BJ (cell line): ENCODE measurements around the gene EFNA5. TPM values are rescaled to one million over a fixed set of nuclear protein-coding genes. Genes with fewer than 3 reads are reported as not detected.

Experiments
- CTCF ChIA-PET: fragments of 350-600 bp; formaldehyde crosslinking; extraction: SDS; loops from one replicate; lab custom pipeline; 2021; ENCODE audit warnings: antibody characterized with exemption, inconsistent platforms; lab: Yijun Ruan, JAX
- POLR2A ChIA-PET: fragments of 300-600 bp; sonication (Branson Sonifier 250); formaldehyde crosslinking; extraction: SDS; loops from one replicate; lab custom pipeline; 2021; ENCODE audit warnings: antibody characterized with exemption; lab: Charles Lee
- DNase-seq: peaks from one replicate; pipeline ENCODE4 v3.0.0-alpha.2; 2011; ENCODE audit warnings: low read depth
- H3K27me3 ChIP-seq: 2 replicates; pipeline ENCODE4 v1.6.0; 2011; ENCODE audit warnings: low read length; ENCODE audit not compliant: control insufficient read depth, insufficient read depth
- H3K36me3 ChIP-seq: 2 replicates; pipeline ENCODE4 v1.5.1; 2011; ENCODE audit warnings: low read length; ENCODE audit not compliant: control insufficient read depth, insufficient read depth
- H3K4me3 ChIP-seq: 2 replicates; pipeline ENCODE4 v1.5.1; 2011; ENCODE audit warnings: low read depth, mild to moderate bottlenecking, control low read depth, low read length
- CTCF ChIP-seq: IDR thresholded peaks from 2 replicates; pipeline ENCODE4 v1.5.1; 2011; ENCODE audit warnings: low read depth, mild to moderate bottlenecking, control low read depth, inconsistent platforms, low read length, moderate library complexity; ENCODE audit not compliant: insufficient read depth
- polyA plus RNA-seq: library from polyadenylated mRNA; depleted of rRNA; stranded (reverse); fragments of >200 nt; gene quantifications from 2 replicates; pipeline ENCODE4 v1.2.3, GENCODE V29; 2011

The EFNA5 gene
- polyA plus RNA-seq, 1 experiment: 0.67 TPM

GRCh38 chr5:107430071-107430625, 240.6 kb downstream of the EFNA5 start:
- CTCF ChIA-PET: interaction anchor here (1.1 kb wide), 1 partner anchor 12 kb away, joined by 3 read pairs; no protein-coding TSS in a partner anchor
- Histone ChIP-seq H3K4me3 (no peak overlapping the region), H3K36me3 (no peaks in the 10 kb centered on the region), H3K27me3 (no peaks in the 10 kb centered on the region; the same call in 1 of the 2 replicates)
- POLR2A ChIA-PET: no interaction called here
- no peak for TF ChIP-seq CTCF
- DNase-seq: no peak

DNA sequence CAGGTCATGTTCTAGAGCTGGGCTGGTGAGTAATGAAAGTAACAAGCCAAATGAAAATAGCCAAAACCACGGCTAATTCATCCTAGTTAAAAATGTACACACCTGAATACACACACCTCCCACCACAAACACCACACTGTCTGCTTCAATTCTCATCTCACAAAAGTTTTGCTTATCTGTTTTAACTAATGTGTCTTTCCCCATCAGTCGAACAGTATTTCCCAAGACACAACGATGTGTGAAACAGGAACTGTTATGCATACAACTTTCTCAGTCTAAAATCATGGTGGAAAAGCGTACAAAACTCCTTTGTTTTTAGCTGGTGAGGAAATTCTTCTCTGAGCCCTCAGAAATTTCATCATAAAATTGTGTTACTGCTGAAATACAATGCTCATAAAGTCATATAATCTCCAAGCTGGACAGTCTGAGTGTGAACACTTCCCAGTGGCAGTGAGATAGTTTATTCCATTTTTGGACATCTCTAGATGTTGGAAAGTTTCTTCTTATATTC, 242.4 kb downstream of the EFNA5 start:
- Histone ChIP-seq H3K27me3 (no peaks in the 10 kb centered on the region), H3K36me3 (no peaks in the 10 kb centered on the region), H3K4me3 (no peak overlapping the region)
- ChIA-PET CTCF (interaction anchor here (0.9 kb wide), 1 partner anchor 21 kb away, joined by 3 read pairs; no protein-coding TSS in a partner anchor), POLR2A (no interaction called here)
- no peak for TF ChIP-seq CTCF
- no peak for DNase-seq

- no peak for DNase-seq
- TF ChIP-seq CTCF: no peak
- POLR2A ChIA-PET: no interaction called here
- H3K4me3 ChIP-seq: no peak overlapping the region
- CTCF ChIA-PET: interaction anchor here (1.7 kb wide), 2 partner anchors 11 to 22 kb away, joined by 3 to 5 read pairs; no protein-coding TSS in a partner anchor
- no peaks in the 10 kb centered on the region for H3K27me3 ChIP-seq
- no peaks in the 10 kb centered on the region for H3K36me3 ChIP-seq
Measured at GRCh38 chr5:107426872-107427271, 243.9 kb downstream of the EFNA5 start.

DNA sequence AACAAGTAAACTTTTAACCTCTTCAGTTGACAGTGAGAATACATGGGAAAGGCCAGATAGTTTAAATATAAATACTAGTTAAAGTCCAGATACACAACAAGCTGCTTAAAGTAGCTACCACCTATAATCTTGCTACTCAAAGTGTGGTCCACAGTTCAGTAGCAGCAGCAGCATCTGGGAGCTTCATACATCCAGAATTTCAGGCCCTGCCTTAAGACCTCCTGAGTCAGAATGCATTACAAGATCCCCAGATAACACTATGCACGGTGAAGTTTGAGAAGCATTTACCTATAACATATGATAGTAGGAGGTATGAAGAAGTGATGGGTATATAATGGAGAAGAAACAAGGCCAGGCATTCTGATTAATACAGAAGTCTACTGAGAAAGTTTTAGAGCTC, 244.5 kb downstream of the EFNA5 start:
- DNase-seq: no peak
- TF ChIP-seq CTCF: no peak
- Histone ChIP-seq H3K27me3 (no peaks in the 10 kb centered on the region), H3K36me3 (no peaks in the 10 kb centered on the region), H3K4me3 (no peak overlapping the region)
- ChIA-PET POLR2A (interaction anchor here (0.6 kb wide), 1 partner anchor 35 kb away, joined by 5 read pairs; no protein-coding TSS in a partner anchor), CTCF (interaction anchor here (1.7 kb wide), 2 partner anchors 12 to 22 kb away, joined by 3 to 5 read pairs; no protein-coding TSS in a partner anchor)

GRCh38 chr5:107425541-107426031, 245.2 kb downstream of the EFNA5 start:
- no peak for TF ChIP-seq CTCF
- ChIA-PET POLR2A (interaction anchor here (0.6 kb wide), 1 partner anchor 36 kb away, joined by 5 read pairs; no protein-coding TSS in a partner anchor), CTCF (interaction anchor here (1.7 kb wide), 2 partner anchors 13 to 23 kb away, joined by 3 to 5 read pairs; no protein-coding TSS in a partner anchor)
- Histone ChIP-seq H3K4me3 (no peak overlapping the region), H3K36me3 (no peaks in the 10 kb centered on the region), H3K27me3 (no peaks in the 10 kb centered on the region)
- peak; percentile 73 for DNase-seq
